Right lobe of liver (tissue), 6 donors: Measurements from ENCODE around the gene PDLIM7. TPM values are rescaled to one million over a fixed set of nuclear protein-coding genes. Genes with fewer than 3 reads are reported as not detected.

Experiments used
- ATAC-seq, 4 donors: fragments of 200-7000 bp; cut with Tn5 transposase; one replicate each; pipeline ENCODE4 v1.9.1; 2020; ENCODE audit warnings: mild to moderate bottlenecking in 4 of 4, moderate library complexity in 4 of 4
- DNase-seq, 3 donors: peaks; one replicate each; pipeline ENCODE4 v3.0.0-alpha.2; 2020
- H3K27ac ChIP-seq, 3 donors: fragments of 200-600 bp; one replicate each; pipeline ENCODE4 v1.8.0; 2022
- H3K27me3 ChIP-seq, 2 donors: fragments of 200-600 bp; one replicate each; pipeline ENCODE4 v1.8.0; 2022
- H3K36me3 ChIP-seq, 4 donors: fragments of 200-600 bp; sonication (generic) in 1 of 4; one replicate each; pipeline versions ENCODE4 v1.5.1 to v1.8.0; 2017 to 2022; ENCODE audit warnings: control low read depth in 1 of 4
- H3K4me1 ChIP-seq, 4 donors: fragments of 200-600 bp; sonication (generic) in 1 of 4; one replicate each; pipeline versions ENCODE4 v1.5.1 to v1.8.0; 2017 to 2022; ENCODE audit warnings: control low read depth in 1 of 4
- H3K4me3 ChIP-seq, 3 donors: fragments of 200-600 bp; one replicate each; pipeline ENCODE4 v1.8.0; 2022
- H3K9me3 ChIP-seq, 4 donors: fragments of 200-600 bp; sonication (generic) in 1 of 4; one replicate each; pipeline versions ENCODE4 v1.5.1 to v1.8.0; 2017 to 2022; ENCODE audit warnings: control low read depth in 1 of 4
- CTCF ChIP-seq, 4 donors: fragments of 200-600 bp in 3 of 4; fragments of 450-650 bp in 1 of 4; IDR thresholded peaks; one replicate each; pipeline versions ENCODE4 v1.5.1 to v1.8.0; 2016 to 2022; ENCODE audit warnings: antibody characterized with exemption in 4 of 4, mild to moderate bottlenecking in 2 of 4
- POLR2A ChIP-seq: fragments of 450-650 bp; IDR thresholded peaks from one replicate; pipeline ENCODE4 v1.6.1; 2017; ENCODE audit warnings: antibody characterized with exemption, mild to moderate bottlenecking
- WGBS: methylation state at CpG from one replicate; pipeline ENCODE4 v1.1.6; 2018; ENCODE audit warnings: low coverage, low lambda C conversion rate; ENCODE audit not compliant: insufficient coverage; ENCODE audit errors: missing lambda C conversion rate; 5-methylcytosine and 5-hydroxymethylcytosine counted together
- intact Hi-C, 2 donors: fragments of 100-400 bp; cut with DNase I; formaldehyde crosslinking; loops; one replicate each; pipeline versions ENCODE4 v1.11.2 to v1.14.1; 2022
- total RNA-seq, 6 experiments: library from RNA; depleted of rRNA in 2 of 6; stranded (reverse); fragments of >200 nt in 2 of 6; fragmentation: NEBNext Ultra II Directional in 3 of 6; extraction: Animal tissue kit (Norgen Biotek cat#: 25700) in 3 of 6; gene quantifications; one replicate each; pipeline versions ENCODE4 v1.1.0 to v1.2.4, GENCODE V29; 2016 to 2023
- donor health status: DM: no; HTN: yes; CAD: no.
- donor health status: DM: no; HTN: no; CAD: no.
- donor health status: DM: no; HTN: no; CAD: no.
- donor health status: DM: no; HTN: yes; CAD: no.
- donor health status: DM: no; HTN: yes; CAD: no.

Gene PDLIM7
- total RNA-seq, 6 experiments from 2014 or later: 3.7 to 24.0 (median 13.6) TPM

- Histone ChIP-seq H3K9me3 (no peaks in the 10 kb centered on the region), H3K4me3 (no peak overlapping the region), H3K36me3 (no peaks in the 10 kb centered on the region), H3K4me1 (peaks cover 0 to 17% (median 8%) of the 10 kb centered on the region in 4 donors), H3K27me3 (no peaks in the 10 kb centered on the region), H3K27ac (no peak overlapping the region)
- TF ChIP-seq CTCF (IDR thresholded peaks at IDR 0.05) (no peak), POLR2A (no peak)
- DNase-seq (no peak), ATAC-seq (no peak)
- WGBS: 91% methylated on average over 6 of the region's 9 CpGs
- intact Hi-C loops: no loop called here
Observed at GRCh38 chr5:177483042-177483441, 14.4 kb downstream of the PDLIM7 start.

- intact Hi-C loops: no loop called here
- DNase-seq (no peak), ATAC-seq (no peak)
- no peaks in the 10 kb centered on the region for H3K36me3 ChIP-seq
- peaks cover 0 to 17% (median 8%) of the 10 kb centered on the region in 4 donors for H3K4me1 ChIP-seq
- H3K9me3 ChIP-seq: no peaks in the 10 kb centered on the region
- no peak overlapping the region for H3K4me3 ChIP-seq
- WGBS: 91% methylated on average over 10 of the region's 10 CpGs
- no peak overlapping the region for H3K27ac ChIP-seq
- TF ChIP-seq CTCF (IDR thresholded peaks at IDR 0.05) (no peak), POLR2A (no peak)
- H3K27me3 ChIP-seq: no peaks in the 10 kb centered on the region
Observed at GRCh38 chr5:177482359-177482795, 15.0 kb downstream of the PDLIM7 start.

GRCh38 chr5:177479774-177480173 lies 17.6 kb downstream of the PDLIM7 start:
- Histone ChIP-seq H3K4me3 (no peak overlapping the region), H3K27me3 (no peaks in the 10 kb centered on the region), H3K4me1 (peaks cover 0 to 17% (median 8%) of the 10 kb centered on the region in 4 donors), H3K9me3 (no peaks in the 10 kb centered on the region), H3K27ac (peak overlapping the region in 1 of 3 donors; percentile 32), H3K36me3 (no peaks in the 10 kb centered on the region)
- 35% methylated on average over 13 of the region's 14 CpGs for WGBS
- intact Hi-C loops: no loop called here
- DNase-seq: no peak
- ATAC-seq: peak; percentile 27 to 47 (median 36)
- no peak for TF ChIP-seq CTCF (IDR thresholded peaks at IDR 0.05)
- TF ChIP-seq POLR2A: no peak

GRCh38 chr5:177478711-177479646 lies 18.4 kb downstream of the PDLIM7 start:
- ATAC-seq: peak; percentile 80 to 93 (median 88)
- 22% methylated on average over 17 of the region's 18 CpGs for WGBS
- TF ChIP-seq CTCF (IDR thresholded peaks at IDR 0.05) (no peak), POLR2A (no peak)

More at GRCh38 chr5:177478711-177479646, 18.4 kb downstream of the PDLIM7 start:
- Histone ChIP-seq H3K4me3 (no peak overlapping the region), H3K36me3 (no peaks in the 10 kb centered on the region), H3K9me3 (no peaks in the 10 kb centered on the region), H3K27ac (peak overlapping the region in 1 of 3 donors; percentile 32), H3K27me3 (no peaks in the 10 kb centered on the region), H3K4me1 (peaks cover 0 to 17% (median 8%) of the 10 kb centered on the region in 4 donors)
- DNase-seq: peak; percentile 77 to 87 (median 85)
- intact Hi-C loops: no loop called here
